Astrocyte (in vitro differentiated cells and primary cell): ENCODE results near the gene CCDC71L.

ENCODE experiments used
- EZH2 ChIP-seq: IDR thresholded peaks from 2 replicates; pipeline ENCODE4 v1.6.1; 2012; ENCODE audit warnings: mild to moderate bottlenecking, low read length, inconsistent platforms; ENCODE audit not compliant: insufficient read depth
- TF ChIP-seq, protein P1 (sequence below): IDR thresholded peaks from 2 replicates; pipeline ENCODE4 v1.5.1; 2011; ENCODE audit warnings: low read depth, mild to moderate bottlenecking, inconsistent platforms, low read length, moderate library complexity; ENCODE audit not compliant: insufficient read depth

DNA sequence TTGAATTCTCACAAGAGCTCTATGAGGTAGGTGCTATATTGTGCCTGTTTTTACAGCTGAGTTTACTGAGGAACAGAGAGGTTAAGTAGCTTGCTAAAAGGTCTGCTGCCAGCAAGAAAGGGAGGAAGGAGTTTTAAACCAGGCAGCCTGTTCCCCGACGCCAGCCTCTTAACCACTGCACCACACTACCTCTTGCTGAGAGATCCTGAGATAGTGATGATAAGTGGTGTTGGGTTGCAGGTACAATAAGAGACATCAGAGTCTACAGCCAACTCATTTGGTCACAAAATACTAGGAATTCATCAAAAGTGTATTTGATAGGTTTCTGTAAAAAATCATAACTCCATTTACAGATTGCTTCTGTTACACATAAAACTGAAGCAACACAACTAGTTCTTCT is 8.0 kb downstream of the CCDC71L start:
- no peak for TF ChIP-seq EZH2
- TF ChIP-seq, protein P1, sequence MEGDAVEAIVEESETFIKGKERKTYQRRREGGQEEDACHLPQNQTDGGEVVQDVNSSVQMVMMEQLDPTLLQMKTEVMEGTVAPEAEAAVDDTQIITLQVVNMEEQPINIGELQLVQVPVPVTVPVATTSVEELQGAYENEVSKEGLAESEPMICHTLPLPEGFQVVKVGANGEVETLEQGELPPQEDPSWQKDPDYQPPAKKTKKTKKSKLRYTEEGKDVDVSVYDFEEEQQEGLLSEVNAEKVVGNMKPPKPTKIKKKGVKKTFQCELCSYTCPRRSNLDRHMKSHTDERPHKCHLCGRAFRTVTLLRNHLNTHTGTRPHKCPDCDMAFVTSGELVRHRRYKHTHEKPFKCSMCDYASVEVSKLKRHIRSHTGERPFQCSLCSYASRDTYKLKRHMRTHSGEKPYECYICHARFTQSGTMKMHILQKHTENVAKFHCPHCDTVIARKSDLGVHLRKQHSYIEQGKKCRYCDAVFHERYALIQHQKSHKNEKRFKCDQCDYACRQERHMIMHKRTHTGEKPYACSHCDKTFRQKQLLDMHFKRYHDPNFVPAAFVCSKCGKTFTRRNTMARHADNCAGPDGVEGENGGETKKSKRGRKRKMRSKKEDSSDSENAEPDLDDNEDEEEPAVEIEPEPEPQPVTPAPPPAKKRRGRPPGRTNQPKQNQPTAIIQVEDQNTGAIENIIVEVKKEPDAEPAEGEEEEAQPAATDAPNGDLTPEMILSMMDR = no peak
